ENCODE results near the gene RUBCNL.

- TF ChIP-seq POLR2A (IDR thresholded peaks at IDR 0.05), result no peak
- no peak for TF ChIP-seq CTCF (IDR thresholded peaks at IDR 0.05)
Measured at GRCh38 chr13:46313024-46313423, 74.0 kb downstream of the RUBCNL start.
